Activated CD4-positive, alpha-beta T cell treated with anti-CD3 and anti-CD28 coated beads, Interleukin-2, amount 10 ng/mL, durations not matched to agents 24 days and 14 days (primary cell): Measurements from ENCODE around the gene FRYL. TPM values are rescaled to one million over a fixed set of nuclear protein-coding genes. Genes with fewer than 3 reads are reported as not detected.

Experiments used
- DNase-seq: peaks from one replicate; pipeline ENCODE4 v3.0.0; 2022
- H3K27ac Mint-ChIP-seq: one replicate; pipeline ENCODE4 v1.8.0; 2022; ENCODE audit warnings: mild to moderate bottlenecking, mixed read lengths
- H3K27me3 Mint-ChIP-seq: one replicate; pipeline ENCODE4 v1.8.0; 2022; ENCODE audit warnings: mixed read lengths
- H3K36me3 Mint-ChIP-seq: one replicate; pipeline ENCODE4 v1.8.0; 2022; ENCODE audit warnings: low read depth, mild to moderate bottlenecking, mixed read lengths
- H3K4me1 Mint-ChIP-seq: one replicate; pipeline ENCODE4 v1.8.0; 2021; ENCODE audit warnings: mixed read lengths
- H3K4me3 Mint-ChIP-seq: one replicate; pipeline ENCODE4 v1.8.0; 2022; ENCODE audit warnings: mild to moderate bottlenecking, moderate library complexity, mixed read lengths
- H3K9me3 Mint-ChIP-seq: one replicate; pipeline ENCODE4 v1.8.0; 2021; ENCODE audit warnings: mixed read lengths
- intact Hi-C: fragments of 100-400 bp; cut with micrococcal nuclease; formaldehyde crosslinking; loops from one replicate; pipeline ENCODE4 v1.15.1; 2023
- total RNA-seq: library from RNA; stranded (reverse); gene quantifications from 2 replicates; pipeline ENCODE4 v1.2.3, GENCODE V29; 2022

The FRYL gene
- total RNA-seq, 1 donor from 2014 or later = 66.0 TPM

GRCh38 chr4:48602763-48603162 lies 177.3 kb downstream of the FRYL start:
- Mint-ChIP-seq H3K4me3 (no peak overlapping the region), H3K27me3 (no peaks in the 10 kb centered on the region), H3K9me3 (no peaks in the 10 kb centered on the region), H3K36me3 (peaks cover 8% of the 10 kb centered on the region), H3K4me1 (peaks cover 2% of the 10 kb centered on the region), H3K27ac (no peak overlapping the region)
- no peak for DNase-seq
- intact Hi-C loops = no loop called here

DNA sequence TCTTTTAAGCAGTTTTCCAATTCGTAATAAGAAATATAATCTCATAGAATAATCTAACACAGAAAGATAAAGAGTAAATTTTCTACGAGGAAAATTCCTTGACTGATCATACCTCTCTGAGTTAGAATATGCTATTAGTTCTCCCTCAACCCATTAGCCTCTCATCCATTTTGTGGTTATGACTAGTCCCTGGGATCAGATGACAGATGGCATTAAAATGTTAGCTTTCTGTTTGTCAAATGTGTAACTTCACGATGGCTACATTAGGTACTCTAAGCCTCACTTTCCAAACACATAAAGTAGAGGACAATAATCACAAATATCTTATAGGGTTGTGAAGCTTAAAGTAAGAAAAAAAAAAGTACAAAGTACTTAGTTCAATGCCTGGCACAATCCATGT lies 177.9 kb downstream of the FRYL start:
- Mint-ChIP-seq H3K9me3 (no peaks in the 10 kb centered on the region), H3K4me1 (peaks cover 2% of the 10 kb centered on the region), H3K27me3 (no peaks in the 10 kb centered on the region), H3K36me3 (peaks cover 7% of the 10 kb centered on the region), H3K4me3 (no peak overlapping the region), H3K27ac (no peak overlapping the region)
- intact Hi-C loops = no loop called here
- no peak for DNase-seq

GRCh38 chr4:48596336-48596735 lies 183.7 kb downstream of the FRYL start:
- Mint-ChIP-seq H3K4me1 (peaks cover 2% of the 10 kb centered on the region), H3K9me3 (no peaks in the 10 kb centered on the region), H3K36me3 (peaks cover 20% of the 10 kb centered on the region), H3K27ac (no peak overlapping the region), H3K4me3 (no peak overlapping the region), H3K27me3 (no peaks in the 10 kb centered on the region)
- no peak for DNase-seq
- intact Hi-C loops = no loop called here

GRCh38 chr4:48594180-48594579 lies 185.9 kb downstream of the FRYL start:
- no peak overlapping the region for H3K27ac Mint-ChIP-seq

DNA sequence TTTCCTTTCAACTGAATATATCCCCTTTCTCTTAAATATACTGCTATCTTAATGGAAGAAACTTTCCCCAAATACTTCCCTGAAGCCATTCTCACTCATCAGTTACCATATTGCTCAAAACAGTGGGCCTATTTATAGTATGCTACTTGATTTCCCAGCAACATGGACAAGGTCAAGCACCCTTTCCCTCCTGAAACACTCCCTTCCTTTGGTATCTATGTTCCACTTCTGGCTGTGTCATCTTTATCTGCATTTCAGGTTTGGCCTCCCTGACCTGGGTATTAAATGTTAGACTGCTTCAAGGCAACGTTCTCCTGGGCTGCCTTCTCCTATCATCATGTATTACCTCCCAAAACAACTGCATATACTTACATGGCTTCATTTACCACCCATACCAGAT lies 188.7 kb downstream of the FRYL start:
- Mint-ChIP-seq H3K4me1 (peaks cover 13% of the 10 kb centered on the region), H3K27ac (no peak overlapping the region), H3K9me3 (no peaks in the 10 kb centered on the region), H3K36me3 (peaks cover 33% of the 10 kb centered on the region), H3K4me3 (no peak overlapping the region), H3K27me3 (no peaks in the 10 kb centered on the region)
- intact Hi-C loops = no loop called here
- DNase-seq = no peak

More at GRCh38 chr4:48594180-48594579, 185.9 kb downstream of the FRYL start:
- DNase-seq = no peak
- intact Hi-C loops = no loop called here
- peaks cover 33% of the 10 kb centered on the region for H3K36me3 Mint-ChIP-seq
- H3K27me3 Mint-ChIP-seq = no peaks in the 10 kb centered on the region
- no peak overlapping the region for H3K4me3 Mint-ChIP-seq
- H3K4me1 Mint-ChIP-seq = peaks cover 5% of the 10 kb centered on the region
- no peaks in the 10 kb centered on the region for H3K9me3 Mint-ChIP-seq

DNA sequence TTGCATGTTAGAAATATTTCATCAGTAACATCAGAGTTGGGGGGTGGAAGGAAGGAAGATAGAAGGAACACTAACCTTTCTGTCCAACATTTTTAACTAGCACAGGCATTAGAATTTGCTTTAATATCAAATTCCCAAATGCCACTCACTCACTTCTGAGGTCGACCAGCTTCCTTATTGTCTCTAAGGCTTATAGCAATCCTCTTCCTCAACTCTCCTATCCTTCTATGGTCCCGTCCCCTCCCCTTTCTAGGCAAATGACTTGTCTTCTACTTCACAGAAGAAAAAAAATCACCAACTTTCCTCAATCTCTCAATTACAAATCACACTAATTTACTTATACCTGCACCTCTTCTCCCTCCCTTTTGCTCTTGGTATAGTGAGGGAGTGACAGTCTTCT lies 189.2 kb downstream of the FRYL start:
- no peak overlapping the region for H3K27ac Mint-ChIP-seq
- H3K4me3 Mint-ChIP-seq = no peak overlapping the region
- H3K36me3 Mint-ChIP-seq = peaks cover 37% of the 10 kb centered on the region
- no peak for DNase-seq
- intact Hi-C loops = no loop called here
- H3K27me3 Mint-ChIP-seq = no peaks in the 10 kb centered on the region
- peaks cover 13% of the 10 kb centered on the region for H3K4me1 Mint-ChIP-seq
- no peaks in the 10 kb centered on the region for H3K9me3 Mint-ChIP-seq

- H3K4me3 Mint-ChIP-seq = no peak overlapping the region
- H3K4me1 Mint-ChIP-seq = peaks cover 12% of the 10 kb centered on the region
- no peak overlapping the region for H3K27ac Mint-ChIP-seq
- no peaks in the 10 kb centered on the region for H3K9me3 Mint-ChIP-seq
- intact Hi-C loops = no loop called here
- DNase-seq = no peak
- H3K27me3 Mint-ChIP-seq = no peaks in the 10 kb centered on the region
- peaks cover 39% of the 10 kb centered on the region for H3K36me3 Mint-ChIP-seq
Measured at GRCh38 chr4:48589098-48589445, 191.0 kb downstream of the FRYL start.

DNA sequence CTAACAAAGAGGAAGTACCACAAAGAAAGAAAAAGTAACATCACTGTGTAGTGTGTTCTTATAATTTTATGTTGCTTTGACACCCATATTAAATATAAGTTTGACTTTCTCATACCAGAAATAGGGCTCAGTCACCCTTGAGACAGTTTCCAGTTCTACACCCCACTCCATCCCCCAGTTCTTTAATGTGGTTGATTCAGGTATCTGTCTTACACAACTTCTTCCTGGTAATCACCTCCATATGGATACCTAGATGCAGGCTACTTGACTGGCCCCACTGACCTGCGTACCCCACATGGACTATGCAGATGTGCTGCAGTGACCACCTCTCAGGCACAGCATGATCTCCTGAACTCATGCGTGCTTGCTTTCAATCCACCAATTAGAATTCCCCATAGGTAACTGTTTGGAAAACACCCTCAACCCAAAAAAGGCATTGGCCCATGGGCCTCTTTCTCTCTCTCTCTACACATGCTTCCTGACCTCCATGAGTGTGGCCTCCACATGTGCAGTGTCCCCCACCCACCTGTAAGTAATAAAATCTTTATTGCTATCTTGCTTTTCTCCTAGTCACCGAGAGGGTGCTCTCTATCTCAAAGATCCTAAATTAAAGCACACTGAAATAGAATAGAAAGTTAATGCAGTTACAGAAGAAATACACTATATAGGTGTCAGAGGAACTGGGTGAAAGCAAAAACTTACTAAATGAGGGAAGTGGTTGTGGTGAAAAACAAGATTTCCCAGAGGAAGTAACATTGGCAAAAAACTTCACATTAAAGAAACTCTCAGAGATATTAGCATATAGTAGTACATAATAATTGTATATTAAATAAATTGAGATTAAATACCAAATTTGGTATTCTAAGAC lies 191.6 kb downstream of the FRYL start:
- Mint-ChIP-seq H3K4me3 (no peak overlapping the region), H3K27me3 (no peaks in the 10 kb centered on the region), H3K9me3 (no peaks in the 10 kb centered on the region), H3K36me3 (peaks cover 38% of the 10 kb centered on the region), H3K27ac (no peak overlapping the region), H3K4me1 (peaks cover 12% of the 10 kb centered on the region)
- intact Hi-C loops = no loop called here
- no peak for DNase-seq

GRCh38 chr4:48585401-48585800 lies 194.7 kb downstream of the FRYL start:
- DNase-seq = no peak
- intact Hi-C loops = no loop called here
- Mint-ChIP-seq H3K36me3 (peaks cover 45% of the 10 kb centered on the region), H3K9me3 (no peaks in the 10 kb centered on the region), H3K27ac (no peak overlapping the region), H3K4me3 (no peak overlapping the region), H3K4me1 (peaks cover 12% of the 10 kb centered on the region), H3K27me3 (no peaks in the 10 kb centered on the region)

DNA sequence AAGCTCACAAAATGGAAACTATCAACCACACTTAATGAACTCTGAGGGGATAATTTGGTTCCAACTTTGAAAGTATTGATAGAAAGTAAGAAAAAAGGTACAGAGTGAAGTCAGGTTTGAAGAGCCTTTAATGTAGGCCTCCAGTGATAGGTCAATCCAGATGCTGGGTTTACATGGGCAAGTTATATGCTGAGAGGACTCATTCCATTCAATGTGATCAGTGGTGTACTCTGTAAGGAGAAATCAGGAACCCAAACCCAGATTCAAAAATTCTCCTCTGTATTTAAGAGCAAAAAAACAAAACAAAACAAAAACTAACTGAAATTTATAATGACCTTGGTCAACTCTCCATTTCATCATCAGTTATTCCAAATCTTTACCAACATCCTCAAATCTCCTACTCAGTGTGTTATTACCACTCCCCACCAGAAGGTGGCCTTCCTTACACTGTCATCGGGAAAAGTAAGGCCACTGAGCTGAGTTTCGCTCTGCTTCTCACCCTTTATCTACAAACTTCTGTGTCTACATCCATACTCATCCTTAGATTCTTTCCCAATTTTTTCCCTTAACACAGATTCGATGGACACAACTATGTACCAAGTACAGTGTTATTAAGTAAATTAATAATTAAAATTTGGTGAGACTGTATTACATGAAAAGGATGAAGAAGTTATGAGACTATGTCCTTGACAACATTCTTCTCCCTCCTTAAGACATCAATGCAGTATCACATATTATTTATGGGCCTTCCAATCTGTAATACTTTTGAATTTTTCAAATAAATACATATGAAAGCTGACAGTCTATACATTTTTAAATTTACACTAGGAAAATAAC lies 201.7 kb downstream of the FRYL start:
- intact Hi-C loops = loop anchor here (1.0 to 5.0 kb wide), 5 partner anchors 103 to 385 kb away; partner anchors contain the start of genes FRYL, OCIAD1 and OCIAD2
- Mint-ChIP-seq H3K27me3 (no peaks in the 10 kb centered on the region), H3K36me3 (peaks cover 23% of the 10 kb centered on the region), H3K27ac (no peak overlapping the region), H3K4me1 (peaks cover 4% of the 10 kb centered on the region), H3K4me3 (no peak overlapping the region), H3K9me3 (no peaks in the 10 kb centered on the region)
- DNase-seq = peak; percentile 85

- Mint-ChIP-seq H3K9me3 (no peaks in the 10 kb centered on the region), H3K27ac (no peak overlapping the region), H3K4me1 (peaks cover 4% of the 10 kb centered on the region), H3K27me3 (no peaks in the 10 kb centered on the region), H3K36me3 (peaks cover 17% of the 10 kb centered on the region), H3K4me3 (no peak overlapping the region)
- intact Hi-C loops = loop anchor here (5.0 kb wide), 2 partner anchors 256 to 331 kb away; partner anchors contain the start of genes OCIAD1 and OCIAD2
- no peak for DNase-seq
Measured at GRCh38 chr4:48575964-48576363, 204.1 kb downstream of the FRYL start.

DNA sequence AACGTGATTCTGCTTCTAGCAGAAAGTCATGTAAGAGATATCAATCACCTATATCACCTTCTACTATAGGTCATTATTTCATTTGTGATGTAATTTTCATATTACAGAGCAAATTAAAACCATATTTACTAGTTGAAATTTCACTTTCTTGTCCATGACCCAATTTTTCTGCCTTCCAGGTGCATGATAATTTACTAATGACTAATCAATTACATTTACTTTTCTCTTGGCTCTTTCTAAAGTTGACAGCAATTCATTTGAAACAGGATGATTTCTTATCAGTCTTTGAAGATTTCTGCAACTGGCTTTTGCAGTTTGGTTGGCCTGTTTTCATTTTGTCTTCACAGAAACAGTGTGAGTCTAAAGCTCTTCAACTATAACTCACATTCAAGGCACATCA lies 208.6 kb downstream of the FRYL start:
- Mint-ChIP-seq H3K27me3 (no peaks in the 10 kb centered on the region), H3K9me3 (no peaks in the 10 kb centered on the region), H3K27ac (no peak overlapping the region), H3K4me3 (no peak overlapping the region), H3K36me3 (peaks cover 26% of the 10 kb centered on the region), H3K4me1 (peaks cover 1% of the 10 kb centered on the region)
- DNase-seq = no peak
- intact Hi-C loops = no loop called here

DNA sequence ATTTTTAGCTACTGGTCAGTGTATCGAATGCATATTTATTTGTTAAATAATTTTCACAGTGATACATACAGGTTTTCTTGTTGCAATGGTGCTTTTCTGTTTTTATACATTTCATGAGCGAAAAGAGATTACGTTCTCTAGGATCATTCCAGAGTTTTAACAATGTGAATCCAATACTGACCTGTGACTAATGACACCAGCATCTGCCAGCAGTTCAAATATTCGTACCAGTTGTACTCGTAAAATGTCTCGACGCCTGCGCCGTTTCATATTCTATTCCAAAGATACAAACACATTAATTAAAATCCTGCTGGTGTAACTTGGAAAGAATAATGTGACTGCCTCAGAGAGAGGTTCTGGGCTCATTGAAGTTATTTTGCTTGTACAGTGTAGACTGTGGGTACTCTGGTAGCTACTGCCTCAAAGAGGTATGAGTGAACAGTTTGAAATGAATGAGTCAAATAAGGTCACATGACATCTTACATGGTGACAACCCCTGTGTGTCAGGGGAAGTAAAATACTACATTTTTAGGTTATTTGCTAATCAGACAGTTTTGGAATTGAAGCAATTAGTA lies 209.3 kb downstream of the FRYL start:
- H3K36me3 Mint-ChIP-seq = peaks cover 27% of the 10 kb centered on the region
- no peak overlapping the region for H3K27ac Mint-ChIP-seq
- no peak for DNase-seq
- H3K27me3 Mint-ChIP-seq = no peaks in the 10 kb centered on the region
- no peak overlapping the region for H3K4me3 Mint-ChIP-seq
- H3K4me1 Mint-ChIP-seq = peaks cover 1% of the 10 kb centered on the region
- no peaks in the 10 kb centered on the region for H3K9me3 Mint-ChIP-seq
- intact Hi-C loops = no loop called here

GRCh38 chr4:48566034-48566384 lies 214.1 kb downstream of the FRYL start:
- Mint-ChIP-seq H3K36me3 (peaks cover 39% of the 10 kb centered on the region), H3K4me3 (no peak overlapping the region), H3K9me3 (no peaks in the 10 kb centered on the region), H3K4me1 (peaks cover 3% of the 10 kb centered on the region), H3K27me3 (no peaks in the 10 kb centered on the region), H3K27ac (no peak overlapping the region)
- intact Hi-C loops = no loop called here
- DNase-seq = no peak
